ENCODE measurements around the gene DEF6. TPM values are rescaled to one million over a fixed set of nuclear protein-coding genes. Genes with fewer than 3 reads are reported as not detected.

The DEF6 gene
- total RNA-seq, 1 experiment from 2014 or later: 11.3 TPM

DNA sequence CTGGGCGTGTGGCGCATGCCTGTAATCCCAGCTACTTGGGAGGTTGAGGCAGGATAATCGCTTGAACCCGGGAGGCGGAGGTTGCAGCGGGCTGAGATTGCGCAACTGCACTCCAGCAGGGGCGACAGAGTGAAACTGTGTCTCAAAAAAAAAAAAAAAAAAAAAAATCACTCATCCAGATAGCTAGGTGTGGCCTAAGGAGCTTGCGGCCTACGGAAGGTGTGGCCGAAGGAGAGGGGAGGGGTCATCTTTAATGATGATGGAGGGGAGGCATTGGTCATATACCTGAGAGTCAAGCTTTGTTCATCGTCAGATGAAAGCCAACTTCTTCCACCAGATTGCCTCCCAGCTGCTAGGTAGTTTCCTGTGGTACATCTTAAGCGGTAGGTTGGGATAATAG lies 43.9 kb downstream of the DEF6 start:
- Mint-ChIP-seq H3K36me3 (no peaks in the 10 kb centered on the region; the same call in 1 of the 2 replicates), H3K4me3 (peak overlapping the region; percentile 24; the same call in 1 of the 2 replicates), H3K27me3 (ENCODE audit: low read depth) (peaks cover 16% of the 10 kb centered on the region), H3K27ac (peak overlapping the region; percentile 87), H3K9me3 (peaks cover 6% of the 10 kb centered on the region), H3K4me1 (peaks cover 20% of the 10 kb centered on the region)
- no peak for TF ChIP-seq SOX15 (CRISPR knock-in tag; IDR thresholded peaks at IDR 0.05)
- no peak for TF ChIP-seq KAT7 (CRISPR knock-in tag; IDR thresholded peaks at IDR 0.05; ENCODE audit: borderline replicate concordance)
- TF ChIP-seq CBFB (CRISPR knock-in tag; IDR thresholded peaks at IDR 0.05; ENCODE audit: low read depth): no peak
- TF ChIP-seq ZNF138 (CRISPR knock-in tag; conservative IDR thresholded peaks at IDR 0.05): no peak
- TF ChIP-seq SMAD4 (CRISPR knock-in tag; IDR thresholded peaks at IDR 0.05): no peak
- no peak for TF ChIP-seq ELF4 (CRISPR knock-in tag; IDR thresholded peaks at IDR 0.05; ENCODE audit: low read depth)
- TF ChIP-seq, protein P1, sequence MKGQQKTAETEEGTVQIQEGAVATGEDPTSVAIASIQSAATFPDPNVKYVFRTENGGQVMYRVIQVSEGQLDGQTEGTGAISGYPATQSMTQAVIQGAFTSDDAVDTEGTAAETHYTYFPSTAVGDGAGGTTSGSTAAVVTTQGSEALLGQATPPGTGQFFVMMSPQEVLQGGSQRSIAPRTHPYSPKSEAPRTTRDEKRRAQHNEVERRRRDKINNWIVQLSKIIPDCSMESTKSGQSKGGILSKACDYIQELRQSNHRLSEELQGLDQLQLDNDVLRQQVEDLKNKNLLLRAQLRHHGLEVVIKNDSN (CRISPR knock-in tag; IDR thresholded peaks at IDR 0.05): no peak
- CTCF ChIA-PET: interaction anchor here (0.6 to 6.8 kb wide), 53 partner anchors 9 to 395 kb away, joined by 3 to 157 read pairs (median 5); partner anchors contain the start of genes DEF6, FANCE, RPL10A and TEAD3
- POLR2A ChIA-PET: interaction anchor here (0.6 to 1.2 kb wide), 6 partner anchors 78 to 131 kb away, joined by 3 to 5 read pairs (median 3); partner anchors contain the start of gene FANCE
- ATAC-seq (peak; percentile 57), DNase-seq (ENCODE audit: low spot score) (peak; percentile 38)

DNA sequence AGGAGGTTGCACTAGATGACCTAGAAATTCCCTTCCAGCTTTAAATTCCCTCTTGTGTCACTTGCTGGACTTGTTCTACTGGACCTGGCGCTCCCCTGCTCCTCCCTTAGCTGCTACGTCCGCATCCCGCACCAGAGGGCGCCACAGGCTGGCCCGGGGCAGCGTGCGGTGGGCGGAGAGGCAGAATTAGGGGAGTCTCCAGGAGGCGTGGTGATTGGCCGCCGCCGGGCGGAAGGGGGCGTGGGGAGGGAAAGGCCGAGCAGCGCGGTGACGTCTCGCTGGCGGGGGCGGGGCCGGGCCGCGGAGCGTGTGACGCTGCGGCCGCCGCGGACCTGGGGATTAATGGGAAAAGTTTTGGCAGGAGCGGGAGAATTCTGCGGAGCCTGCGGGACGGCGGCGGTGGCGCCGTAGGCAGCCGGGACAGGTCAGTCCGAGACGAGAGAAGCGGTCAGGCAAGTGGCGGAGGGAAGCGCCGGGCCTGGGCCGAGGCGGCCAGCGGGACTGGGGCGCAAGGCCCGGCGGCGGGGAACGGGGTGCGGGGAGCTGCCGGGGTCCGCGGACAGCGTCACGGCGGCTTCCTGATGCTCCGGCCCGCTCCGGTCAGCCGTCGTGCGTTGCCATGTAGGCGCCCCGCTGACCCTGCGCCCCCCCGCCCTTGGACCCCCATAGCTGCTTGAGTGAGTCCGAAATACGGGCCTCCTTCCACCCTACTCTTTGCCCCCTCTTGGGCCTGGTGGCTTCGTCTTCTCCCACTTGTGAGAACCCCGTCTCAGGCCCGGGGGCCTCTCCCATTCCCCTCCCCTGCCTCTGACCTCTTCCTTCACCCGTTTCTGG lies 44.9 kb downstream of the DEF6 start, which contains the start of gene PPARD:
PPARD (plus strand) TSS at position 301 of the 834 bp plus-strand sequence. CDS start 68,530 bp downstream, outside the sequence.
- ATAC-seq (peak; percentile 97), DNase-seq (ENCODE audit: low spot score) (peak; percentile 99)
- CTCF ChIA-PET: interaction anchor here (0.5 to 6.8 kb wide), 57 partner anchors 9 to 292 kb away, joined by 3 to 157 read pairs (median 4); partner anchors contain the start of genes DEF6, FANCE, RPL10A and TEAD3
- H3K4me1 Mint-ChIP-seq: peaks cover 20% of the 10 kb centered on the region
- peak within 1 kb of the TSS; percentile 86 for H3K4me3 Mint-ChIP-seq
- peaks cover 6% of the 10 kb centered on the region for H3K9me3 Mint-ChIP-seq
- H3K27me3 Mint-ChIP-seq (ENCODE audit: low read depth): peaks cover 8% of the 10 kb centered on the region
- H3K27ac Mint-ChIP-seq: peak within 1 kb of the TSS; percentile 87
- POLR2A ChIA-PET: interaction anchor here (0.6 to 1.2 kb wide), 8 partner anchors 49 to 148 kb away, joined by 3 to 7 read pairs (median 3); no protein-coding TSS in a partner anchor
- no peaks in the 10 kb centered on the region; the same call in 1 of the 2 replicates for H3K36me3 Mint-ChIP-seq
- TF ChIP-seq ZNF671 (CRISPR knock-in tag; IDR thresholded peaks at IDR 0.05) (no peak), ZNF121 (CRISPR knock-in tag; IDR thresholded peaks at IDR 0.05) (peak; percentile 13; the same call in 1 of the 2 replicates), FOXJ3 (CRISPR knock-in tag; IDR thresholded peaks at IDR 0.05; ENCODE audit: borderline replicate concordance) (no peak), NR1H2 (CRISPR knock-in tag; IDR thresholded peaks at IDR 0.05) (no peak), MYBL2 (CRISPR knock-in tag; IDR thresholded peaks at IDR 0.05) (0 out of 2 replicates have a peak, but pooled peaks have one; percentile 37), ZNF232 (CRISPR knock-in tag; IDR thresholded peaks at IDR 0.05) (no peak), OVOL2 (CRISPR knock-in tag; IDR thresholded peaks at IDR 0.05; ENCODE audit: borderline replicate concordance) (no peak), SP1 (CRISPR knock-in tag; conservative IDR thresholded peaks at IDR 0.05) (peak; percentile 96), KAT7 (CRISPR knock-in tag; IDR thresholded peaks at IDR 0.05; ENCODE audit: borderline replicate concordance) (no peak), ZNF423 (CRISPR knock-in tag; IDR thresholded peaks at IDR 0.05) (no peak), ETV6 (CRISPR knock-in tag; IDR thresholded peaks at IDR 0.05) (peak; percentile 52; the same call in 1 of the 2 replicates), TEAD1 (CRISPR knock-in tag; IDR thresholded peaks at IDR 0.05) (no peak; the same call in 1 of the 2 replicates), IRF2 (CRISPR knock-in tag; IDR thresholded peaks at IDR 0.05; ENCODE audit: borderline replicate concordance, low read depth) (no peak)
- TF ChIP-seq, protein P2, sequence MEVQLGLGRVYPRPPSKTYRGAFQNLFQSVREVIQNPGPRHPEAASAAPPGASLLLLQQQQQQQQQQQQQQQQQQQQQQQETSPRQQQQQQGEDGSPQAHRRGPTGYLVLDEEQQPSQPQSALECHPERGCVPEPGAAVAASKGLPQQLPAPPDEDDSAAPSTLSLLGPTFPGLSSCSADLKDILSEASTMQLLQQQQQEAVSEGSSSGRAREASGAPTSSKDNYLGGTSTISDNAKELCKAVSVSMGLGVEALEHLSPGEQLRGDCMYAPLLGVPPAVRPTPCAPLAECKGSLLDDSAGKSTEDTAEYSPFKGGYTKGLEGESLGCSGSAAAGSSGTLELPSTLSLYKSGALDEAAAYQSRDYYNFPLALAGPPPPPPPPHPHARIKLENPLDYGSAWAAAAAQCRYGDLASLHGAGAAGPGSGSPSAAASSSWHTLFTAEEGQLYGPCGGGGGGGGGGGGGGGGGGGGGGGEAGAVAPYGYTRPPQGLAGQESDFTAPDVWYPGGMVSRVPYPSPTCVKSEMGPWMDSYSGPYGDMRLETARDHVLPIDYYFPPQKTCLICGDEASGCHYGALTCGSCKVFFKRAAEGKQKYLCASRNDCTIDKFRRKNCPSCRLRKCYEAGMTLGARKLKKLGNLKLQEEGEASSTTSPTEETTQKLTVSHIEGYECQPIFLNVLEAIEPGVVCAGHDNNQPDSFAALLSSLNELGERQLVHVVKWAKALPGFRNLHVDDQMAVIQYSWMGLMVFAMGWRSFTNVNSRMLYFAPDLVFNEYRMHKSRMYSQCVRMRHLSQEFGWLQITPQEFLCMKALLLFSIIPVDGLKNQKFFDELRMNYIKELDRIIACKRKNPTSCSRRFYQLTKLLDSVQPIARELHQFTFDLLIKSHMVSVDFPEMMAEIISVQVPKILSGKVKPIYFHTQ (CRISPR knock-in tag; IDR thresholded peaks at IDR 0.05): no peak
- TF ChIP-seq, protein P3, sequence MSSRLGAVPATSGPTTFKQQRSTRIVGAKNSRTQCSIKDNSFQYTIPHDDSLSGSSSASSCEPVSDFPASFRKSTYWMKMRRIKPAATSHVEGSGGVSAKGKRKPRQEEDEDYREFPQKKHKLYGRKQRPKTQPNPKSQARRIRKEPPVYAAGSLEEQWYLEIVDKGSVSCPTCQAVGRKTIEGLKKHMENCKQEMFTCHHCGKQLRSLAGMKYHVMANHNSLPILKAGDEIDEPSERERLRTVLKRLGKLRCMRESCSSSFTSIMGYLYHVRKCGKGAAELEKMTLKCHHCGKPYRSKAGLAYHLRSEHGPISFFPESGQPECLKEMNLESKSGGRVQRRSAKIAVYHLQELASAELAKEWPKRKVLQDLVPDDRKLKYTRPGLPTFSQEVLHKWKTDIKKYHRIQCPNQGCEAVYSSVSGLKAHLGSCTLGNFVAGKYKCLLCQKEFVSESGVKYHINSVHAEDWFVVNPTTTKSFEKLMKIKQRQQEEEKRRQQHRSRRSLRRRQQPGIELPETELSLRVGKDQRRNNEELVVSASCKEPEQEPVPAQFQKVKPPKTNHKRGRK (CRISPR knock-in tag; IDR thresholded peaks at IDR 0.05; ENCODE audit: borderline replicate concordance): no peak
- TF ChIP-seq, protein P4, sequence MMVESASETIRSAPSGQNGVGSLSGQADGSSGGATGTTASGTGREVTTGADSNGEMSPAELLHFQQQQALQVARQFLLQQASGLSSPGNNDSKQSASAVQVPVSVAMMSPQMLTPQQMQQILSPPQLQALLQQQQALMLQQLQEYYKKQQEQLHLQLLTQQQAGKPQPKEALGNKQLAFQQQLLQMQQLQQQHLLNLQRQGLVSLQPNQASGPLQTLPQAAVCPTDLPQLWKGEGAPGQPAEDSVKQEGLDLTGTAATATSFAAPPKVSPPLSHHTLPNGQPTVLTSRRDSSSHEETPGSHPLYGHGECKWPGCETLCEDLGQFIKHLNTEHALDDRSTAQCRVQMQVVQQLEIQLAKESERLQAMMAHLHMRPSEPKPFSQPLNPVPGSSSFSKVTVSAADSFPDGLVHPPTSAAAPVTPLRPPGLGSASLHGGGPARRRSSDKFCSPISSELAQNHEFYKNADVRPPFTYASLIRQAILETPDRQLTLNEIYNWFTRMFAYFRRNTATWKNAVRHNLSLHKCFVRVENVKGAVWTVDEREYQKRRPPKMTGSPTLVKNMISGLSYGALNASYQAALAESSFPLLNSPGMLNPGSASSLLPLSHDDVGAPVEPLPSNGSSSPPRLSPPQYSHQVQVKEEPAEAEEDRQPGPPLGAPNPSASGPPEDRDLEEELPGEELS (CRISPR knock-in tag; IDR thresholded peaks at IDR 0.05): no peak
- TF ChIP-seq, protein P5, sequence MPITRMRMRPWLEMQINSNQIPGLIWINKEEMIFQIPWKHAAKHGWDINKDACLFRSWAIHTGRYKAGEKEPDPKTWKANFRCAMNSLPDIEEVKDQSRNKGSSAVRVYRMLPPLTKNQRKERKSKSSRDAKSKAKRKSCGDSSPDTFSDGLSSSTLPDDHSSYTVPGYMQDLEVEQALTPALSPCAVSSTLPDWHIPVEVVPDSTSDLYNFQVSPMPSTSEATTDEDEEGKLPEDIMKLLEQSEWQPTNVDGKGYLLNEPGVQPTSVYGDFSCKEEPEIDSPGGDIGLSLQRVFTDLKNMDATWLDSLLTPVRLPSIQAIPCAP (CRISPR knock-in tag; IDR thresholded peaks at IDR 0.05): no peak
- TF ChIP-seq, protein P1 (CRISPR knock-in tag; IDR thresholded peaks at IDR 0.05): no peak
- TF ChIP-seq, protein P6, sequence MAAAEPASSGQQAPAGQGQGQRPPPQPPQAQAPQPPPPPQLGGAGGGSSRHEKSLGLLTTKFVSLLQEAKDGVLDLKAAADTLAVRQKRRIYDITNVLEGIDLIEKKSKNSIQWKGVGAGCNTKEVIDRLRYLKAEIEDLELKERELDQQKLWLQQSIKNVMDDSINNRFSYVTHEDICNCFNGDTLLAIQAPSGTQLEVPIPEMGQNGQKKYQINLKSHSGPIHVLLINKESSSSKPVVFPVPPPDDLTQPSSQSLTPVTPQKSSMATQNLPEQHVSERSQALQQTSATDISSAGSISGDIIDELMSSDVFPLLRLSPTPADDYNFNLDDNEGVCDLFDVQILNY (CRISPR knock-in tag; IDR thresholded peaks at IDR 0.05): peak; percentile 66; the same call in 1 of the 2 replicates
